Skeletal muscle cell (primary cell): ENCODE data around the gene RP9.

Experiments used
- DNase-seq: peaks from one replicate; pipeline ENCODE4 v3.0.0-alpha.2; 2010; ENCODE audit warnings: low read depth
- H3K4me3 ChIP-seq: 2 replicates; pipeline ENCODE4 v1.5.1; 2011; ENCODE audit warnings: low read depth, mild to moderate bottlenecking, control low read depth, low read length, moderate library complexity

RP9 gene, protein sequence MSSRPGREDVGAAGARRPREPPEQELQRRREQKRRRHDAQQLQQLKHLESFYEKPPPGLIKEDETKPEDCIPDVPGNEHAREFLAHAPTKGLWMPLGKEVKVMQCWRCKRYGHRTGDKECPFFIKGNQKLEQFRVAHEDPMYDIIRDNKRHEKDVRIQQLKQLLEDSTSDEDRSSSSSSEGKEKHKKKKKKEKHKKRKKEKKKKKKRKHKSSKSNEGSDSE

DNA sequence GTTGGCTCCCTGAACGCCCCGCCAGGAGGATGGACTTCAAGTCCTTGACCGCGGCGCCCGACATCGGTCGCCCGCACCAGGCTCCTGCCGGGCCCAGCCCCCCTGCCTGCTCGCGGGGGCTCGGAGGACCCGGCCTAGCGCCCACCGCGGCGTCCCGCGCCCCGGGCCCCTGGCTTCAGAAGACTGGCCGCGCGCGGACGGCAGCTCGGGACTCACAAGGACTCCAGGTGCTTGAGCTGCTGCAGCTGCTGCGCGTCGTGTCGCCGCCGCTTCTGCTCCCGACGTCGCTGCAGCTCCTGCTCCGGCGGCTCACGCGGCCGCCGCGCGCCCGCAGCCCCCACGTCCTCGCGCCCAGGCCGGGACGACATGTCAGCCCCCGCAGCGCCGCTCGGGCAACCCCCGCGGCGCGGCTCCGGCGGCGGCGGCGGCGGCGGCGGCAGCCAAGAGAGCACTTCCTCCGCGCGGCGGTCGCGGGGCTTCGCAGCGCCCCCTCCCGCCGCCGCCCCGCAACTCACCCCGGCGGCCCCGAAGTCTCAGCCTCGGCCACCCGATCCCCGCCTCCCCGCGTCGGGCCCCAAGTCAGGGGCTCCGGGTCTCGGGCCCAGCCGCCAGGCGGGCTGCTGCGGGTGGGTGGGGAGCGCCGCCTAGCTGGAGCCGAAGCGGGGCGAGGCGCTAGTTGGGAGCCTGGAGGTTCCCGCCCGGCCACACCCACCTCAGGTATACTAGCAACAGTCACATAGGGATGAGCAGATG is at the start of gene RP9:
RP9 (minus strand) TSS at position 400 of the 753 bp plus-strand sequence; CDS start at position 368, 32 bp downstream.
- peak within 1 kb of the TSS; percentile 77 for H3K4me3 ChIP-seq
- DNase-seq, result peak; percentile 5

DNA sequence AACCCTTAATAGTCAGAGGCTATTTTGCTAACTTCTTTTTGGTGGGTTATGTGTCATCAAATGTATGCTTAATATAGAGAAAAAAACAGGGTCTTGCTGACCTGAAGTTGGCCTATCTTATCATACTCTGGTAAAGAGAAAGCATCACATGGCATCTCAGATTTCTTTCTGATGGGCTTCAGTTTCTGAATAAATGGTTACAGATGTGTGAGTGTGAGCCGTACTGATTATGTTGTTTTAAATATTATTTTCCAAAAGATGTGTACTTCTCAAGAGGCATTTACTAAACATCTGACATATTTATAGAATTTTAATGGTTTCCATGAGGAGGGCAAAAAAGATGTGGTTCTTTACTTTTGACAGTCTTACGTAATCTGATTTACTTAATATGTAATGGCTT is 48.6 kb upstream of the RP9 start:
- no peak overlapping the region for H3K4me3 ChIP-seq
- no peak for DNase-seq

DNA sequence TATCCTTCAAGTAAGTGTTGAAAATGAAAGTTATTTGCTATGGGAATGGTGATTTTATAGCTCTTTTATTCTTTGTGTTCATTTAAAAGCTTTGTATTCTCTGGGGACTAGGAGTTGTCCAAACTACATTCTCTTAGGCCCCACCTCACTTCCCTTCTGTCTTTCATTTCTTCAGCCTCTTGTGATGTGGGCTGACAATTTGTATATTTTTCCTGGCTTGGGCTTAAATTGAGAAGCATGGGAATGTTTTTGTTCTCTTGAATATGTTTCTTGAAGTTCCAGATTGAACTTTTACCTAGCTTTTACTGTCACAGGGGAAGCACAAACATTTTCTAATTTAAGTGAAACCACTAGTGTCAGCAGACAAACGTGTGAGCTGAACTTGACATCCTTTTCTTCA is 48.1 kb upstream of the RP9 start:
- H3K4me3 ChIP-seq, result no peak overlapping the region
- peak; percentile 53 for DNase-seq

DNA sequence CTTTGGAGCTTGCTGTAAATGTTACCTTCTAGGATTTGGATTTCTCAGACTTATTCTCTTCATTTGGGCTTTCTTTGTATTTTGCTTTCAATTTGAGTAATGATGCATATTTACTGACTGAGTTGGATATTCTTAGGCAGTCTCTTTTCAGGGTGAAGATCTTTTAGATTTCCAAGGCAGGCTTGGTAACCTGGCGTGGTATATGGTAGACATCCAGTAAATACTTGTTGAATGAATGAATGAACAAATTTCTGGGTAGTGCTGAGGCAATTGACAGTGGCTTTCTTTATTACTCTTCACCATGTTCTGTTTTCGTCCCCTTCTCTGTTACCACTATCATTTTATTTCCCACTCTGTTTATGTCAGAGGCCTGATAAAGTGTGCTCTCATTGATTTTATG is 47.2 kb upstream of the RP9 start:
- H3K4me3 ChIP-seq, result no peak overlapping the region
- no peak for DNase-seq

DNA sequence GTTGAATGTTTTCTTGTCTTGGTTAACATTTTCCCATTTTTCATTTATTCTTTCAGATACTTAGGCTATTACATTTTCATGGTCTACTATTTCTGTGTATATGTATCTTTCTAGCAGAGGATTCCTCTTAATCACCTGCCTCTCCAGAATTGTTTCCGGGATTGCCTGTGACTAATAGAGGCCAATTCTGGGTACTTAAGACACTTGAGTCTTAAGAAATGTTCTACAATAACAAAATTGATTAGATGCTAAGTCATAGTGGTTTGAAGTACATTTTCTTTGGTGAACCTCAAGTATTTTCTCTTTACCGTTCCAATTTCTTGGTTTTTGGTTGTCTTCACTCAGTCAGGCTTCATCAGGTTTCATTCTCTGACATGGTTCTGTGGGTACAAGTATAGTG is 46.6 kb upstream of the RP9 start:
- peak; percentile 35 for DNase-seq
- no peak overlapping the region for H3K4me3 ChIP-seq

GRCh38 chr7:33152087-33152486 is 42.9 kb upstream of the RP9 start:
- H3K4me3 ChIP-seq, result no peak overlapping the region
- no peak for DNase-seq

GRCh38 chr7:33145156-33145555 is 36.0 kb upstream of the RP9 start:
- DNase-seq, result no peak
- H3K4me3 ChIP-seq, result no peak overlapping the region

DNA sequence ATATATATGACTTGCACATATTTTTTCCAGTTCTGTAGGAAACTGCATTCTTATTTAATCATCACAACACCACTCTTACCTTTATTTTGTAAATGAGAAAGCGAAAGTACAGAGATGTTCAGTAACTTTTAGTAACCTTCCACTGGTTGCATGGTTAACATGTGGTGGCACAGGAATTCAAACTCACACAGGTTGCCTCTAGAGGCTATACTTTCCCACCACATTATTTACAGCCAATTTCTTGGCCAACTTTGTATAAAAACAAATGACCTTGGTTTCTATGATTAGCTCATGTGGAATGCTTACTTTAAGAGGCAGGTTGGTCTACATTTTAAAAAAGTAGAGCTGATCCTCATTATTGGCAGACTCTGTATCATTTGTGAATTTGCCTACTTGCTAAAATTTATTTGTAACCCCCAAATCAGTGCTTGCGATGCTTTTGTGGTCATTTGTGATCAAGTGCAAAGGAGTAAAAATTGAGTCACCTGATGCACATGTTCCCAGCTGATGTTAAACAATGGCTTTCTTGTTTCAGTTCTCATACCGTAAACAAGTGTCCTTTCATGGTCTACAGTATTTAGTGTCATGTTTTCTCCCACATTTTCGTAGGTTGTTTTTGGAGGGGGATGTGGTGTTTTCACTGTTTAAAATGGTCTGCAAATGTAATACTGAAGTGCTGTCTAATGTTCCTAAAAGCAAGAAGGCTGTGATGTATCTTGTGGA is 35.0 kb upstream of the RP9 start:
- no peak overlapping the region for H3K4me3 ChIP-seq
- no peak for DNase-seq

GRCh38 chr7:33142585-33142984 is 33.4 kb upstream of the RP9 start:
- DNase-seq, result no peak
- no peak overlapping the region for H3K4me3 ChIP-seq

- H3K4me3 ChIP-seq, result no peak overlapping the region
- no peak for DNase-seq
These were observed 27.9 kb upstream of the RP9 start for GRCh38 chr7:33137103-33137502.

GRCh38 chr7:33130184-33130583 is 21.0 kb upstream of the RP9 start:
- peak overlapping the region; percentile 85 for H3K4me3 ChIP-seq
- no peak for DNase-seq

DNA sequence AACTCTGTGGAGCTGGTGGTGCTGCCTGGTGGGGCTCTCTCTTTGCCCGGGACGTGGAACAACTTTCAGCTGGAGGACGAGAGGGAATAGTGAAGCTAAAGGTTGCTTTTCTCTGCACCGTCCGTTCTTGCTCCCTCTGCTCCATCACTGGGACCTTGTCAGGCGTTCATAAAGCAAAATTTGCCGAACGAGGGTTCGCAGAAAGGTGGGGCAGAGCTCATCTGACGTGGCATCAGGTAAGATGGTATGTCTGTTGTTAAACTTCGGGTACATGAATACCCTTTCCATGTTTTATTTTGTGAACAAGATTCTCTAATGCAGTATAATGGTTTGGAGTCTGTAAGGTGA is 20.6 kb upstream of the RP9 start:
- no peak for DNase-seq
- H3K4me3 ChIP-seq, result peak overlapping the region; percentile 85

- peak within 1 kb of the TSS; percentile 85 for H3K4me3 ChIP-seq
- DNase-seq, result peak; percentile 84
These were observed 20.0 kb upstream of the RP9 start, which contains the start of gene BBS9 for GRCh38 chr7:33128990-33129805. BBS9 (plus strand) TSS chr7:33129564; CDS start chr7:33146253, 16,689 bp downstream.

- DNase-seq, result no peak
- H3K4me3 ChIP-seq, result peak overlapping the region; percentile 85
These were observed 19.4 kb upstream of the RP9 start for GRCh38 chr7:33128631-33128989.

DNA sequence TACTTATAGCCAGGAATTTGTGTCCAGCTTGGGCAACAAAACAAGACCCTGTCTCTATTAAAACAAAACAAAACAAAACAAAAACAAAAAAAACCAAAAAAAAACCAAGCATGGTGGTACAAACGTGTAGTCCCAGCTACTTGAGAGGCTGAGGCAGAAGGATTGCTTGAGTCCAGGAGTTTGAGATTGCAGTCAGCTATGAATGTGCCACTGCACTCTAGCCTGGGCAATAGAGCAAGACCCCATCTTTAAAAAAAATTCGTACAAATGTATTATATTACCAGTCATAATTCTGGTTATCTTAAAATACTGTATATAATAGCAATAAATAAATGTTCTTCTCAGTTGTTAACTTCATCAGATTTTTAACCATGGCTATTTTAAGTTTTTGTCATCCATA is 17.9 kb upstream of the RP9 start:
- no peak for DNase-seq
- no peak overlapping the region for H3K4me3 ChIP-seq

DNA sequence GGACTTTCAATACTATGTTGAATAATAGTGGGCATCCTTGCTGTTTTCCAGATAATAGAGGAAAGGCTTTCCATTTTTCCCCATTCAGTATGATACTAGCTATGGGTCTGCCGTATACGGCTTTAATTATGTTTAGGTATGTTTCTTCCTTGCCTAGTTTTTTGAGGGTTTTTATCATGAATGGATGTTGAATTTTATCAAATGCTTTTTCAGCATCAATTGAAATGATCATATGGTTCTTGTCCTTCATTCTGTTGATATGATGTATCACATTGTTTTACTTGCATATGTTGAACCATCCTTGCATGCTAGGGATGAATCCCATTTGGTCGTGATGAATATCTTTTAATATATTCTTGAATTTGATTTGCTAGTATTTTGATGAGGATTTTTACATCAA is 9.2 kb upstream of the RP9 start:
- H3K4me3 ChIP-seq, result no peak overlapping the region
- no peak for DNase-seq

DNA sequence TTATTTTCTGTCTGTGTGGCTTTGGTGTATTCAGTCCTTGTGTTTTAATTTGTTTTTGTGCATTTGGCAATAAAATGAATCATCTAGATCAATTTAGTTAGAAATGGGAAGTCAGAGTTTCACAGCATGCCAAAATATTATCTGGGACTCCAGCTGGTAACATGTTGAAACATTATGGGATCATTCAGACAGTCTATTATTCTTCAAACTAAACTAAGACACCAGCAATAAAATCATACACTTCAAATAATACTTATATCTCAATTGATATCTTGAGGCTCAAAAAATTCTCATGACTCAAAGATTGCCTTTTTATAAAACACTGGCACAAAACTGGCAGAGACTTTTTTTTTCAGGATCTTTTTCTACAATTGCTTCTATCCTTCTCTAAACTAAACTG is 5.8 kb upstream of the RP9 start:
- no peak overlapping the region for H3K4me3 ChIP-seq
- DNase-seq, result no peak

- H3K4me3 ChIP-seq, result no peak overlapping the region
- no peak for DNase-seq
These were observed 2.4 kb upstream of the RP9 start for GRCh38 chr7:33111614-33112013.

- DNase-seq, result no peak
- H3K4me3 ChIP-seq, result peak overlapping the region; percentile 77
These were observed 594 bp upstream of the RP9 start for GRCh38 chr7:33109758-33110238.

- DNase-seq, result no peak
- H3K4me3 ChIP-seq, result peak overlapping the region; percentile 77
These were observed 625 bp downstream of the RP9 start for GRCh38 chr7:33108554-33109004.
